ENCODE data around the gene SCN4B.

- no peak for TF ChIP-seq POLR2A (IDR thresholded peaks at IDR 0.05)
- TF ChIP-seq, protein P1, sequence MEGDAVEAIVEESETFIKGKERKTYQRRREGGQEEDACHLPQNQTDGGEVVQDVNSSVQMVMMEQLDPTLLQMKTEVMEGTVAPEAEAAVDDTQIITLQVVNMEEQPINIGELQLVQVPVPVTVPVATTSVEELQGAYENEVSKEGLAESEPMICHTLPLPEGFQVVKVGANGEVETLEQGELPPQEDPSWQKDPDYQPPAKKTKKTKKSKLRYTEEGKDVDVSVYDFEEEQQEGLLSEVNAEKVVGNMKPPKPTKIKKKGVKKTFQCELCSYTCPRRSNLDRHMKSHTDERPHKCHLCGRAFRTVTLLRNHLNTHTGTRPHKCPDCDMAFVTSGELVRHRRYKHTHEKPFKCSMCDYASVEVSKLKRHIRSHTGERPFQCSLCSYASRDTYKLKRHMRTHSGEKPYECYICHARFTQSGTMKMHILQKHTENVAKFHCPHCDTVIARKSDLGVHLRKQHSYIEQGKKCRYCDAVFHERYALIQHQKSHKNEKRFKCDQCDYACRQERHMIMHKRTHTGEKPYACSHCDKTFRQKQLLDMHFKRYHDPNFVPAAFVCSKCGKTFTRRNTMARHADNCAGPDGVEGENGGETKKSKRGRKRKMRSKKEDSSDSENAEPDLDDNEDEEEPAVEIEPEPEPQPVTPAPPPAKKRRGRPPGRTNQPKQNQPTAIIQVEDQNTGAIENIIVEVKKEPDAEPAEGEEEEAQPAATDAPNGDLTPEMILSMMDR (IDR thresholded peaks at IDR 0.05) = no peak
- TF ChIP-seq POLR2AphosphoS5 (IDR thresholded peaks at IDR 0.05) = no peak
Observed at GRCh38 chr11:118152552-118153471, at the start of gene SCN4B.

Measured in gastroesophageal sphincter (tissue), 3 donors.